ENCODE measurements around the gene ERI3.
A peak's percentile ranks its signal among the peaks of the same experiment; 100 is the strongest.

ERI3 gene

DNA sequence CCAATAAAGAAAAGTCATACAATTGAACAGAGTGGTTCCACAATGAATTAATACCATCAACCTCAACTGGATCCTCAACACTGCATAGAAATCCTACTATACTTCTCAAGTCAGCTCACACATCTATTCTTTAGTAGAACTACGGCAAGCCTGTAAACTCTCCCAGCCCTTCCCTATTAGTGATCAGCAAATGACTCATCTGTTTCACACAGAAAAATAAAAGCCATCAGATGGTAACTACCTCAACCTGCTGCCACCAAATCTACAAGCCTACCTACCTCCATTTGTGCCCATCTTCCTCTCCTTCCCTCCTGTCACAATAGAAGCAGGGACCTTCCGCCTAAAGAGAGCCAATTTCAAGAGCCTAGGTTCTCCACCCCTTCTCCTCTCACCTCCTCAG, 78.2 kb downstream of the ERI3 start:
- DNase-seq (ENCODE audit: low read depth in 1 of 2, low spot score in 1 of 2), result no peak
- TF ChIP-seq, protein P1, sequence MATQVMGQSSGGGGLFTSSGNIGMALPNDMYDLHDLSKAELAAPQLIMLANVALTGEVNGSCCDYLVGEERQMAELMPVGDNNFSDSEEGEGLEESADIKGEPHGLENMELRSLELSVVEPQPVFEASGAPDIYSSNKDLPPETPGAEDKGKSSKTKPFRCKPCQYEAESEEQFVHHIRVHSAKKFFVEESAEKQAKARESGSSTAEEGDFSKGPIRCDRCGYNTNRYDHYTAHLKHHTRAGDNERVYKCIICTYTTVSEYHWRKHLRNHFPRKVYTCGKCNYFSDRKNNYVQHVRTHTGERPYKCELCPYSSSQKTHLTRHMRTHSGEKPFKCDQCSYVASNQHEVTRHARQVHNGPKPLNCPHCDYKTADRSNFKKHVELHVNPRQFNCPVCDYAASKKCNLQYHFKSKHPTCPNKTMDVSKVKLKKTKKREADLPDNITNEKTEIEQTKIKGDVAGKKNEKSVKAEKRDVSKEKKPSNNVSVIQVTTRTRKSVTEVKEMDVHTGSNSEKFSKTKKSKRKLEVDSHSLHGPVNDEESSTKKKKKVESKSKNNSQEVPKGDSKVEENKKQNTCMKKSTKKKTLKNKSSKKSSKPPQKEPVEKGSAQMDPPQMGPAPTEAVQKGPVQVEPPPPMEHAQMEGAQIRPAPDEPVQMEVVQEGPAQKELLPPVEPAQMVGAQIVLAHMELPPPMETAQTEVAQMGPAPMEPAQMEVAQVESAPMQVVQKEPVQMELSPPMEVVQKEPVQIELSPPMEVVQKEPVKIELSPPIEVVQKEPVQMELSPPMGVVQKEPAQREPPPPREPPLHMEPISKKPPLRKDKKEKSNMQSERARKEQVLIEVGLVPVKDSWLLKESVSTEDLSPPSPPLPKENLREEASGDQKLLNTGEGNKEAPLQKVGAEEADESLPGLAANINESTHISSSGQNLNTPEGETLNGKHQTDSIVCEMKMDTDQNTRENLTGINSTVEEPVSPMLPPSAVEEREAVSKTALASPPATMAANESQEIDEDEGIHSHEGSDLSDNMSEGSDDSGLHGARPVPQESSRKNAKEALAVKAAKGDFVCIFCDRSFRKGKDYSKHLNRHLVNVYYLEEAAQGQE (IDR thresholded peaks at IDR 0.05; ENCODE audit: insufficient replicate concordance, low read depth), result no peak
- TF ChIP-seq, protein P2, sequence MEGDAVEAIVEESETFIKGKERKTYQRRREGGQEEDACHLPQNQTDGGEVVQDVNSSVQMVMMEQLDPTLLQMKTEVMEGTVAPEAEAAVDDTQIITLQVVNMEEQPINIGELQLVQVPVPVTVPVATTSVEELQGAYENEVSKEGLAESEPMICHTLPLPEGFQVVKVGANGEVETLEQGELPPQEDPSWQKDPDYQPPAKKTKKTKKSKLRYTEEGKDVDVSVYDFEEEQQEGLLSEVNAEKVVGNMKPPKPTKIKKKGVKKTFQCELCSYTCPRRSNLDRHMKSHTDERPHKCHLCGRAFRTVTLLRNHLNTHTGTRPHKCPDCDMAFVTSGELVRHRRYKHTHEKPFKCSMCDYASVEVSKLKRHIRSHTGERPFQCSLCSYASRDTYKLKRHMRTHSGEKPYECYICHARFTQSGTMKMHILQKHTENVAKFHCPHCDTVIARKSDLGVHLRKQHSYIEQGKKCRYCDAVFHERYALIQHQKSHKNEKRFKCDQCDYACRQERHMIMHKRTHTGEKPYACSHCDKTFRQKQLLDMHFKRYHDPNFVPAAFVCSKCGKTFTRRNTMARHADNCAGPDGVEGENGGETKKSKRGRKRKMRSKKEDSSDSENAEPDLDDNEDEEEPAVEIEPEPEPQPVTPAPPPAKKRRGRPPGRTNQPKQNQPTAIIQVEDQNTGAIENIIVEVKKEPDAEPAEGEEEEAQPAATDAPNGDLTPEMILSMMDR (IDR thresholded peaks at IDR 0.05; ENCODE audit: insufficient read depth, low read length), result no peak
- no peak for TF ChIP-seq POLR2AphosphoS5 (IDR thresholded peaks at IDR 0.05; ENCODE audit: low read depth)
- TF ChIP-seq SPI1 (IDR thresholded peaks at IDR 0.05; ENCODE audit: borderline replicate concordance, low read depth), result no peak
- no peak for TF ChIP-seq GABPA (IDR thresholded peaks at IDR 0.05; ENCODE audit: low read depth)
- no peak overlapping the region for H3K4me3 ChIP-seq (replicated peaks; ENCODE audit: insufficient read depth, low read length)
- no peak overlapping the region for H3K27ac ChIP-seq (replicated peaks)
- no peaks in the 10 kb centered on the region for H3K27me3 ChIP-seq (ENCODE audit: insufficient read depth, poor library complexity, severe bottlenecking)

DNA sequence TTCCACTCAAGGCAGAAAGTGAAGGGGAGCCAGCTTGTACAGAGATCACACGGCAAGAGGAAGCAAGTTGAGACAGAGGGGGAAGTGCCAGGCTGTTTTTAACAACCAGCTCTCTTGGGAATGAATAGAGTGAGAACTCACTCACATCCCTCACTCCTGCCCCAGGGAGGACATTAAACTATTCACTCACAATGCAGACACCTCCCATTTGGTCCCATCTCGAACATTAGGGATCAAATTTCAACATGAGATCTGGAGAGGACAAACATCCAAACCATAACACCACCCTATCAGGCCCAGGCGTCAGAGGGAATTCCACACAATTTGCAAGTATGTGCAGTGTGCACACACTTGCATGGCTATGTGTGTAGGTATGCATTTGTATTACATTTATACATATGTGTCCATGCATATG, 79.1 kb downstream of the ERI3 start:
- peak; percentile 11 to 58 for DNase-seq (ENCODE audit: low read depth in 1 of 2, low spot score in 1 of 2)
- TF ChIP-seq, protein P1 (IDR thresholded peaks at IDR 0.05; ENCODE audit: insufficient replicate concordance, low read depth), result no peak
- TF ChIP-seq GABPA (IDR thresholded peaks at IDR 0.05; ENCODE audit: low read depth) (no peak), POLR2AphosphoS5 (IDR thresholded peaks at IDR 0.05; ENCODE audit: low read depth) (no peak), SPI1 (IDR thresholded peaks at IDR 0.05; ENCODE audit: borderline replicate concordance, low read depth) (peak; percentile 76)
- TF ChIP-seq, protein P2 (IDR thresholded peaks at IDR 0.05; ENCODE audit: insufficient read depth, low read length), result no peak
- no peak overlapping the region for H3K27ac ChIP-seq (replicated peaks)
- no peaks in the 10 kb centered on the region for H3K27me3 ChIP-seq (ENCODE audit: insufficient read depth, poor library complexity, severe bottlenecking)
- no peak overlapping the region for H3K4me3 ChIP-seq (replicated peaks; ENCODE audit: insufficient read depth, low read length)

DNA sequence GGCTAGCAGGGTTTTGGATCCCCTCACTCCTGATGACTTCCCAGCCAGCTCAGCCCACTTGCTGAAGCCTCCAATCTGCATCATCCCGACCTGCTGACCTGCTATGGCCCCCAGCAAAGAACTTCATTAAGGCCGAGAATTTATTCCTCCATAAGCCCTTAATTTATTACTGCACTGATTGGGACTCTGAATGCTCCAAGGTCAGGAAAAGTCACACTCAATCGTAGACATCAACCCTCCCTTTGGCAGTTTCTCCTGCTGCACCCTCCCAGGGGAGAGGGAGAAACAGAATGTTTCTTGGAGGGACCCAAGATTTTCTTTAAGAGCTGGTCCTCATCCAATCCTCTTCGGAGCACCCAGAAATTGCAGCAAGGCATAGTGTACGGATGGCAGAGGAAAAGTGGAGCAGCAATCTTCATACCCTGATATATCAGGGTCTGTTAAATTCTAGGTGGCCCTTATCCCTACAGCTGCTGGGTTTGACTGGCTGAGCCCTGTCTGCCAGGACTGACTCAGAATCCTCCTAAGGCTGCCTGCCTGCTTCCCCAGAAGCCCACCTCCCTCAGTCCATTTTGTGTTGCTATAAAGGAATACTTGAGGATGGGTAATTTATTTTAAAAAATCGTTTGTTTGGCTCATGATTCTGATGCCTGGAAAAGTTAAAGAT, 79.6 kb downstream of the ERI3 start:
- DNase-seq (ENCODE audit: low read depth in 1 of 2, low spot score in 1 of 2), result no peak
- Histone ChIP-seq H3K27ac (replicated peaks) (no peak overlapping the region), H3K4me3 (replicated peaks; ENCODE audit: insufficient read depth, low read length) (no peak overlapping the region), H3K27me3 (ENCODE audit: insufficient read depth, poor library complexity, severe bottlenecking) (no peaks in the 10 kb centered on the region)
- no peak for TF ChIP-seq GABPA (IDR thresholded peaks at IDR 0.05; ENCODE audit: low read depth)
- no peak for TF ChIP-seq SPI1 (IDR thresholded peaks at IDR 0.05; ENCODE audit: borderline replicate concordance, low read depth)
- TF ChIP-seq POLR2AphosphoS5 (IDR thresholded peaks at IDR 0.05; ENCODE audit: low read depth), result no peak
- TF ChIP-seq, protein P2 (IDR thresholded peaks at IDR 0.05; ENCODE audit: insufficient read depth, low read length), result no peak
- TF ChIP-seq, protein P1 (IDR thresholded peaks at IDR 0.05; ENCODE audit: insufficient replicate concordance, low read depth), result no peak
